Kidney (tissue), 14 donors: Measurements from ENCODE around the gene AQP12A. TPM values are rescaled to one million over a fixed set of nuclear protein-coding genes. Genes with fewer than 3 reads are reported as not detected.
A peak's percentile ranks its signal among the peaks of the same experiment; 100 is the strongest.

Experiments
- DNase-seq, 5 donors: peaks; one replicate each; pipeline ENCODE4 v3.0.0-alpha.2; 2013 to 2020
- FAIRE-seq: peaks from 2 replicates; lab custom pipeline; 2012; peaks lifted over from hg19 to GRCh38; lab: Jason Lieb, UNC
- H3K27ac ChIP-seq, 2 donors: one replicate each; pipeline ENCODE4 v1.7.0; 2013; ENCODE audit warnings: low read depth in 2 of 2, low read length in 2 of 2, inconsistent platforms in 1 of 2
- H3K27me3 ChIP-seq: one replicate; pipeline ENCODE4 v1.7.1; 2013; ENCODE audit warnings: low read length, inconsistent platforms; ENCODE audit not compliant: control insufficient read depth, insufficient read depth
- H3K36me3 ChIP-seq, 3 donors: one replicate each; pipeline versions ENCODE4 v1.7.0 to v1.7.1; 2013; ENCODE audit warnings: low read length in 3 of 3, control low read depth in 1 of 3, inconsistent platforms in 1 of 3; ENCODE audit not compliant: insufficient read depth in 3 of 3, control insufficient read depth in 2 of 3
- H3K4me1 ChIP-seq, 3 donors: one replicate each; pipeline versions ENCODE4 v1.7.0 to v1.7.1; 2013; ENCODE audit warnings: low read length in 3 of 3, inconsistent platforms in 1 of 3, low read depth in 1 of 3; ENCODE audit not compliant: control insufficient read depth in 2 of 3, insufficient read depth in 2 of 3
- H3K4me3 ChIP-seq, 3 donors: one replicate each; pipeline versions ENCODE4 v1.7.0 to v1.8.1; 2013; ENCODE audit warnings: low read length in 3 of 3, control low read depth in 1 of 3, inconsistent platforms in 1 of 3
- H3K9ac ChIP-seq, 3 donors: one replicate each; pipeline versions ENCODE4 v1.7.0 to v1.7.1; 2013; ENCODE audit warnings: low read length in 3 of 3, control low read depth in 1 of 3, inconsistent platforms in 1 of 3
- H3K9me3 ChIP-seq, 3 donors: one replicate each; pipeline versions ENCODE4 v1.7.0 to v1.7.1; 2013; ENCODE audit warnings: low read length in 3 of 3, control low read depth in 1 of 3, inconsistent platforms in 1 of 3; ENCODE audit not compliant: control insufficient read depth in 2 of 3, insufficient read depth in 1 of 3
- CTCF ChIP-seq: IDR thresholded peaks from 3 replicates; pipeline ENCODE4 v1.5.1; 2012; ENCODE audit warnings: mild to moderate bottlenecking, moderate library complexity, borderline replicate concordance; ENCODE audit not compliant: insufficient read depth; ENCODE audit errors: extremely low read depth
- intact Hi-C: fragments of 100-400 bp; cut with DNase I; formaldehyde crosslinking; loops from one replicate; pipeline ENCODE4 v1.11.1; 2022
- polyA plus RNA-seq: library from polyadenylated mRNA; stranded (reverse); fragments of 350-450 nt; fragmentation: Illumina TruSeq; extraction: RNeasy Lipid Tissue Mini Kit (QIAGEN cat#74804); gene quantifications from one replicate; pipeline ENCODE4 v1.2.3, GENCODE V29; 2014; ENCODE audit warnings: low read depth, low replicate concordance; ENCODE audit not compliant: insufficient read depth
- total RNA-seq: library from RNA; stranded (reverse); fragmentation: NEBNext Ultra II Directional; extraction: Animal tissue kit (Norgen Biotek cat#: 25700); gene quantifications from one replicate; pipeline ENCODE4 v1.2.1, GENCODE V29; 2021
- donor health status: control.
- donor health status: control.
- donor health status: control.
- donor health status: control.
- donor health status: control.
- donor health status: DM: yes; HTN: yes; CAD: no.
- donor health status: Normal renal cell carcinoma (clear cell type).

AQP12A gene
- total and polyA plus RNA-seq, 2 donors from 2014 or later, result not detected

- FAIRE-seq, result no peak
Measured at GRCh38 chr2:240704651-240705050, 13.0 kb downstream of the AQP12A start.

GRCh38 chr2:240705204-240705791, 13.6 kb downstream of the AQP12A start:
- FAIRE-seq (no peak), DNase-seq (peak in 1 of 5 donors; percentile 26)
- intact Hi-C loops, result no loop called here
- Histone ChIP-seq H3K36me3 (no peaks in the 10 kb centered on the region), H3K27me3 (peaks cover 4% of the 10 kb centered on the region), H3K9ac (no peak overlapping the region), H3K4me1 (no peaks in the 10 kb centered on the region), H3K9me3 (no peaks in the 10 kb centered on the region), H3K4me3 (no peak overlapping the region), H3K27ac (no peak overlapping the region)
- no peak for TF ChIP-seq CTCF

More at GRCh38 chr2:240704651-240705050, 13.0 kb downstream of the AQP12A start:
- H3K27me3 ChIP-seq, result peaks cover 4% of the 10 kb centered on the region
- H3K9ac ChIP-seq, result no peak overlapping the region
- intact Hi-C loops, result no loop called here
- no peaks in the 10 kb centered on the region for H3K4me1 ChIP-seq
- H3K27ac ChIP-seq, result no peak overlapping the region
- no peak for TF ChIP-seq CTCF
- H3K36me3 ChIP-seq, result no peaks in the 10 kb centered on the region
- peak in 4 of 5 donors; percentile 19 to 66 (median 28) for DNase-seq
- H3K4me3 ChIP-seq, result no peak overlapping the region
- H3K9me3 ChIP-seq, result no peaks in the 10 kb centered on the region

GRCh38 chr2:240707043-240707756, 15.5 kb downstream of the AQP12A start:
- FAIRE-seq, result no peak
- intact Hi-C loops, result no loop called here
- no peak for TF ChIP-seq CTCF
- Histone ChIP-seq H3K4me1 (no peaks in the 10 kb centered on the region), H3K27me3 (peaks cover 4% of the 10 kb centered on the region), H3K9me3 (no peaks in the 10 kb centered on the region), H3K9ac (no peak overlapping the region), H3K27ac (no peak overlapping the region), H3K4me3 (no peak overlapping the region), H3K36me3 (no peaks in the 10 kb centered on the region)
- peak in 4 of 5 donors; percentile 36 to 83 (median 70) for DNase-seq
